ENCODE data around the gene FBXW11.
"Not testable (repeated sequence)": the region's sequence is repeated elsewhere in the genome, so short reads cannot be mapped to it uniquely, and the experiment has no call there.

The FBXW11 gene

GRCh38 chr5:171893290-171893886 lies 113.0 kb downstream of the FBXW11 start:
- no peak for DNase-seq (ENCODE audit: low read depth)
- no peak overlapping the region for H3K4me3 ChIP-seq (ENCODE audit: low read depth, low read length)
- no peak for TF ChIP-seq CTCF (IDR thresholded peaks at IDR 0.05; ENCODE audit: low read depth, low read length, missing control alignments)

- no peak overlapping the region for H3K4me3 ChIP-seq (ENCODE audit: low read depth, low read length)
Observed at GRCh38 chr5:171891595-171891994, 114.8 kb downstream of the FBXW11 start.

DNA sequence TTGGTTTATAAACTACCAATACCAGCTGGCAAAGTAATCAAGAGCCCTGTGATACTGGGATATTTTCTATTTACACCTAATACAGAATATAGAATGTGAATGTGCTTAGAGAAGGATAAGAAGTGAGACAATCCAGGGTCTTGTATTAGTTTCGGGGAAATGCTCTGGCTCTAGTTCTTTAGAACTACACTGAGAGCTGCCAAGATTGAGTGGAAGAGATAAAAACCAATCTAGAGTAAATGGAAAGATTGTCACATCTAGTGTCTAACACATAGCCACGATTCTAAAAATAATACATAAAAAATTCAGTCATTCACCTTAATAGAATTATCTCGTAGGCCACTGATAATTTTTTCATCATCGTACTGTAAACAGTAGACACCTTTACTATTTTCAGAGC lies 115.3 kb downstream of the FBXW11 start:
- TF ChIP-seq CTCF (IDR thresholded peaks at IDR 0.05; ENCODE audit: low read depth, low read length, missing control alignments), result no peak
- H3K4me3 ChIP-seq (ENCODE audit: low read depth, low read length), result no peak overlapping the region
- no peak for DNase-seq (ENCODE audit: low read depth)

More at GRCh38 chr5:171891595-171891994, 114.8 kb downstream of the FBXW11 start:
- TF ChIP-seq CTCF (IDR thresholded peaks at IDR 0.05; ENCODE audit: low read depth, low read length, missing control alignments), result no peak
- DNase-seq (ENCODE audit: low read depth), result no peak

DNA sequence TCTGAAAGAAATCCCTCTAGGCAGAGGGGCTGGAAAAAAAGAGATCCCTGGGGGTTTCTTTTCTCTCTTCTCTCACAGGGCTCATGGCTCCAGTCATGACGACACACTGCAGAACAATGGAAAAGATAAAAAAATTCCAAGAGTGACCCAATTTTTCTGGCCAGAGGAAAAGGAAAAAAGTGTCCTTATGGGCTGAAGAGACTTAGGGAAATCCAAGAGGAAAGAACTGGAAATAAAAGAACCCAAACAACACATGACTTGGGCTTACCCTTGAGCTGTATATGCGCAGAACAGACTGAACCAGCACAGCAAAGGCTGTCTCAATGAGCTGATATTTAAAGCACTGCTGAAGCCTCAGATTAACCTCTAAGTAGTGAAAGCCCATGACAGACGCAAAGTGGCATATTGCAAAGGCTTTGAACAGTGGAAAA lies 118.4 kb downstream of the FBXW11 start:
- H3K4me3 ChIP-seq (ENCODE audit: low read depth, low read length), result no peak overlapping the region
- TF ChIP-seq CTCF (IDR thresholded peaks at IDR 0.05; ENCODE audit: low read depth, low read length, missing control alignments), result no peak
- DNase-seq (ENCODE audit: low read depth), result no peak

DNA sequence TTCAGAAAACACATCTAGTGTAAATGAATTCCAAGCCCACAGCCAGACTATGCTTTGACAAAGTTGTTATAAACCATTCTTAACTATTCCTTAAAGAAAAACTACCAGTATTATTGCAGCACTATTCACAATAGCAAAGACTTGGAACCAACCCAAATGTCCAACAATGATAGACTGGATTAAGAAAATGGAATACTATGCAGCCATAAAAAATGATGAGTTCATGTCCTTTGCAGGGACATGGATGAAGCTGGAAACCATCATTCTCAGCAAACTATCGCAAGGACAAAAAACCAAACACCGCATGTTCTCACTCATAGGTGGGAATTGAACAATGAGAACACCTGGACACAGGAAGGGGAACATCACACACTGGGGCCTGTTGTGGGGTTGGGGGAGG lies 120.4 kb downstream of the FBXW11 start:
- DNase-seq (ENCODE audit: low read depth); H3K4me3 ChIP-seq (ENCODE audit: low read depth, low read length): not testable (repeated sequence)

DNA sequence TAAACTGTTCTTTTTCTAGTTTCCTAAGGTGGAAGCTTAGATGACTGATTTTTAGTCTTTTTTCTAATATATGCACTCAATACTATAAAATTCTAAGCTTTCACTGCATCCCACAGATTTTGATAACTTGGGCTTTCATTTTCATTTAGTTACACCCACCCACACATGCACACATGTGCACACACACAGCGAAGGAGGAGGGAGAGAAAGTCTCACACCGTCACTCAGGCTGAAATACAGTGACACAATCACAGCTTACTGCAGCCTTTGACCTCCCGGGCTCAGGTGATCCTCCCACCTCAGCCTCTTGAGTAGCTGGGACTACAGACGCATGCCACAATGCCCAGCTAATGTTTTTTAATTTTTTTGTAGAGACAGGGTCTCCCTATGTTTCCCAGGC lies 124.3 kb downstream of the FBXW11 start:
- TF ChIP-seq CTCF (IDR thresholded peaks at IDR 0.05; ENCODE audit: low read depth, low read length, missing control alignments), result no peak
- no peak overlapping the region for H3K4me3 ChIP-seq (ENCODE audit: low read depth, low read length)
- no peak for DNase-seq (ENCODE audit: low read depth)

- no peak overlapping the region for H3K4me3 ChIP-seq (ENCODE audit: low read depth, low read length)
- no peak for DNase-seq (ENCODE audit: low read depth)
- no peak for TF ChIP-seq CTCF (IDR thresholded peaks at IDR 0.05; ENCODE audit: low read depth, low read length, missing control alignments)
Observed at GRCh38 chr5:171874234-171874633, 132.2 kb downstream of the FBXW11 start.

Measured in GM12864 (cell line).